Measurements from ENCODE around the gene DIO1. TPM values are rescaled to one million over a fixed set of nuclear protein-coding genes. Genes with fewer than 3 reads are reported as not detected.

Gene DIO1
- polyA plus RNA-seq, 1 of the 3 experiments (the other 2 are of a cell fraction): not detected

DNA sequence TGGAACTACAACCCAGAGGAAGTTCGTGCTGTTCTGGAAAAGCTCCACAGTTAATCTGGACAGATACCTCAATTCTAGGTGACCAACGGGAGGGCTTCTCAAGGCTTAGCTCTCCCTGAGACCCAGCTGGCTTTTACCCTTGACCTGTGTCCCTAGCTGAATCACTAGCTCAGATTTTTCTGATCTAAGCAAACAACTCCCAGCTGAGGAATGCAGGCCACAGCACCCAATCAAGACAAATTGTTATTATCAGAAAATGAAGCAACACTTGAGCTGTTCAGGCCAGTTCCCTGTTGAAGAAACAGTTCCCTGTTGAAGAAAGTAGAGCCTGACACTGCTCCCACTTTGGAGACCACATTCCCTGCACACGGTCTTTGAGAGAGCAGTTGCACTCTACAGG, 16.0 kb downstream of the DIO1 start:
- ChIA-PET POLR2A (no interaction called here), CTCF (interaction anchor here (0.9 to 1.4 kb wide), 3 partner anchors 9 to 50 kb away, joined by 3 to 5 read pairs (median 4); no protein-coding TSS in a partner anchor)
- WGBS (ENCODE audit: low lambda C conversion rate): 96% methylated on average over 3 of the region's 3 CpGs

DNA sequence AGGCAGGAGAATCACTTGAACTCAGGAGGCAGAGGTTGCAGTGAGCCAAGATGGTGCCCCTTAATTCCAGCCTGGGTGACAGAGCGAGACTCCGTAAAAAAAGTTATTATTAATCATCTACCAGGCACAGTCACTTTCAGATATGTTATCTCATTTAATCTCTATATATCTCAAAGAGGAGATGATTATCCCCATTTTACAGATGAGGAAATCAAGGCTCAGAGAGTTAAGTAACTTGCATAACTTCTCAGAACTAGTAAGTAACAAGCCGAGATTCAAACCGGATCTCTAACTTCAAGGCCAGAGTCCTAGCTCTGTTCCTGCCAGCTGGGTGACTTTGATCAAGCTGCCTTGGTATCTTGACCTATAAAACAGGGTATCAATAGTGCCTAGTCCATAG, 17.5 kb downstream of the DIO1 start:
- no peaks in the 10 kb centered on the region for H3F3A ChIP-seq (replicated peaks; ENCODE audit: insufficient read depth)
- H3K27me3 ChIP-seq (ENCODE audit: insufficient read depth): no peaks in the 10 kb centered on the region
- no peak for DNase-seq
- POLR2A ChIA-PET: no interaction called here
- no peaks in the 10 kb centered on the region for H3K4me1 ChIP-seq (ENCODE audit: control insufficient read depth in 1 of 2, insufficient read depth in 2 of 2, low read depth in 1 of 2, low read length in 1 of 2)
- 92% methylated on average over 4 of the region's 4 CpGs for WGBS (ENCODE audit: low lambda C conversion rate)
- H3K36me3 ChIP-seq (replicated peaks in 1 of 2; ENCODE audit: control insufficient read depth in 1 of 2, insufficient read depth in 2 of 2, low read length in 1 of 2): peaks cover 4 to 6% of the 10 kb centered on the region in 2 experiments
- CTCF ChIA-PET: interaction anchor here (1.2 to 1.3 kb wide), 2 partner anchors 13 to 51 kb away, joined by 3 read pairs; no protein-coding TSS in a partner anchor
- no peak overlapping the region for H3K4me2 ChIP-seq
- no peaks in the 10 kb centered on the region for H3K9me3 ChIP-seq
- H3K4me3 ChIP-seq (ENCODE audit: low read depth in 2 of 2, low read length in 1 of 2): no peak overlapping the region
- TF ChIP-seq, protein P1, sequence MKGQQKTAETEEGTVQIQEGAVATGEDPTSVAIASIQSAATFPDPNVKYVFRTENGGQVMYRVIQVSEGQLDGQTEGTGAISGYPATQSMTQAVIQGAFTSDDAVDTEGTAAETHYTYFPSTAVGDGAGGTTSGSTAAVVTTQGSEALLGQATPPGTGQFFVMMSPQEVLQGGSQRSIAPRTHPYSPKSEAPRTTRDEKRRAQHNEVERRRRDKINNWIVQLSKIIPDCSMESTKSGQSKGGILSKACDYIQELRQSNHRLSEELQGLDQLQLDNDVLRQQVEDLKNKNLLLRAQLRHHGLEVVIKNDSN (IDR thresholded peaks at IDR 0.05; ENCODE audit: borderline replicate concordance, low read depth): no peak
- TF ChIP-seq FOSL2 (IDR thresholded peaks at IDR 0.05; ENCODE audit: borderline replicate concordance, low read depth): no peak
- TF ChIP-seq GABPA (IDR thresholded peaks at IDR 0.05; ENCODE audit: low read depth): no peak
- no peak for TF ChIP-seq CHD2 (IDR thresholded peaks at IDR 0.05; ENCODE audit: low read length, partially characterized antibody)
- no peak for TF ChIP-seq MEF2A (IDR thresholded peaks at IDR 0.05; ENCODE audit: borderline replicate concordance, low read depth)
- TF ChIP-seq, protein P2, sequence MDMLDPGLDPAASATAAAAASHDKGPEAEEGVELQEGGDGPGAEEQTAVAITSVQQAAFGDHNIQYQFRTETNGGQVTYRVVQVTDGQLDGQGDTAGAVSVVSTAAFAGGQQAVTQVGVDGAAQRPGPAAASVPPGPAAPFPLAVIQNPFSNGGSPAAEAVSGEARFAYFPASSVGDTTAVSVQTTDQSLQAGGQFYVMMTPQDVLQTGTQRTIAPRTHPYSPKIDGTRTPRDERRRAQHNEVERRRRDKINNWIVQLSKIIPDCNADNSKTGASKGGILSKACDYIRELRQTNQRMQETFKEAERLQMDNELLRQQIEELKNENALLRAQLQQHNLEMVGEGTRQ (IDR thresholded peaks at IDR 0.05; ENCODE audit: borderline replicate concordance, low read depth, low read length): no peak
- TF ChIP-seq, protein P3, sequence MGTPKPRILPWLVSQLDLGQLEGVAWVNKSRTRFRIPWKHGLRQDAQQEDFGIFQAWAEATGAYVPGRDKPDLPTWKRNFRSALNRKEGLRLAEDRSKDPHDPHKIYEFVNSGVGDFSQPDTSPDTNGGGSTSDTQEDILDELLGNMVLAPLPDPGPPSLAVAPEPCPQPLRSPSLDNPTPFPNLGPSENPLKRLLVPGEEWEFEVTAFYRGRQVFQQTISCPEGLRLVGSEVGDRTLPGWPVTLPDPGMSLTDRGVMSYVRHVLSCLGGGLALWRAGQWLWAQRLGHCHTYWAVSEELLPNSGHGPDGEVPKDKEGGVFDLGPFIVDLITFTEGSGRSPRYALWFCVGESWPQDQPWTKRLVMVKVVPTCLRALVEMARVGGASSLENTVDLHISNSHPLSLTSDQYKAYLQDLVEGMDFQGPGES (IDR thresholded peaks at IDR 0.05; ENCODE audit: low read depth, low read length): no peak
- TF ChIP-seq EZH2phosphoT487 (IDR thresholded peaks at IDR 0.05; ENCODE audit: borderline replicate concordance, low read depth): no peak
- TF ChIP-seq YY1 (IDR thresholded peaks at IDR 0.05; ENCODE audit: low read depth): no peak
- TF ChIP-seq TCF12 (IDR thresholded peaks at IDR 0.05): no peak
- TF ChIP-seq, protein P4, sequence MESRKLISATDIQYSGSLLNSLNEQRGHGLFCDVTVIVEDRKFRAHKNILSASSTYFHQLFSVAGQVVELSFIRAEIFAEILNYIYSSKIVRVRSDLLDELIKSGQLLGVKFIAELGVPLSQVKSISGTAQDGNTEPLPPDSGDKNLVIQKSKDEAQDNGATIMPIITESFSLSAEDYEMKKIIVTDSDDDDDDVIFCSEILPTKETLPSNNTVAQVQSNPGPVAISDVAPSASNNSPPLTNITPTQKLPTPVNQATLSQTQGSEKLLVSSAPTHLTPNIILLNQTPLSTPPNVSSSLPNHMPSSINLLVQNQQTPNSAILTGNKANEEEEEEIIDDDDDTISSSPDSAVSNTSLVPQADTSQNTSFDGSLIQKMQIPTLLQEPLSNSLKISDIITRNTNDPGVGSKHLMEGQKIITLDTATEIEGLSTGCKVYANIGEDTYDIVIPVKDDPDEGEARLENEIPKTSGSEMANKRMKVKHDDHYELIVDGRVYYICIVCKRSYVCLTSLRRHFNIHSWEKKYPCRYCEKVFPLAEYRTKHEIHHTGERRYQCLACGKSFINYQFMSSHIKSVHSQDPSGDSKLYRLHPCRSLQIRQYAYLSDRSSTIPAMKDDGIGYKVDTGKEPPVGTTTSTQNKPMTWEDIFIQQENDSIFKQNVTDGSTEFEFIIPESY (IDR thresholded peaks at IDR 0.05; ENCODE audit: borderline replicate concordance, low read depth): no peak
- TF ChIP-seq, protein P5, sequence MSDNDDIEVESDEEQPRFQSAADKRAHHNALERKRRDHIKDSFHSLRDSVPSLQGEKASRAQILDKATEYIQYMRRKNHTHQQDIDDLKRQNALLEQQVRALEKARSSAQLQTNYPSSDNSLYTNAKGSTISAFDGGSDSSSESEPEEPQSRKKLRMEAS (IDR thresholded peaks at IDR 0.05; ENCODE audit: low read depth): no peak
- TF ChIP-seq NRF1 (IDR thresholded peaks at IDR 0.05; ENCODE audit: low read depth, low read length): no peak
- TF ChIP-seq EP300 (IDR thresholded peaks at IDR 0.05; ENCODE audit: borderline replicate concordance in 1 of 2, low read depth in 1 of 2, low read length in 1 of 2): no peak
- TF ChIP-seq RAD21 (IDR thresholded peaks at IDR 0.05; ENCODE audit: low read length): no peak
- no peak overlapping the region for H2AFZ ChIP-seq (ENCODE audit: low read depth)
- no peak overlapping the region for H3K9ac ChIP-seq
- H4K20me1 ChIP-seq (ENCODE audit: insufficient read depth): no peaks in the 10 kb centered on the region
- no peak overlapping the region for H3K27ac ChIP-seq (ENCODE audit: low read depth in 2 of 2, low read length in 1 of 2)
- no peaks in the 10 kb centered on the region for H3K9me2 ChIP-seq
- no peaks in the 10 kb centered on the region for H3K79me2 ChIP-seq (ENCODE audit: insufficient read depth)

More for the DNA sequence above, 16.0 kb downstream of the DIO1 start:
- no peaks in the 10 kb centered on the region for H4K20me1 ChIP-seq (ENCODE audit: insufficient read depth)
- TF ChIP-seq RCOR1 (IDR thresholded peaks at IDR 0.05; ENCODE audit: low read length) (no peak), RAD21 (IDR thresholded peaks at IDR 0.05; ENCODE audit: low read length) (no peak), NRF1 (IDR thresholded peaks at IDR 0.05; ENCODE audit: low read depth, low read length) (no peak)
- no peak for DNase-seq
- no peaks in the 10 kb centered on the region for H3K79me2 ChIP-seq (ENCODE audit: insufficient read depth)
- H3K4me2 ChIP-seq: no peak overlapping the region
- H3K9me3 ChIP-seq: no peaks in the 10 kb centered on the region
- no peak overlapping the region for H3K9ac ChIP-seq
- H3K4me3 ChIP-seq (ENCODE audit: low read depth in 2 of 2, low read length in 1 of 2): no peak overlapping the region
- no peaks in the 10 kb centered on the region for H3K4me1 ChIP-seq (ENCODE audit: control insufficient read depth in 1 of 2, insufficient read depth in 2 of 2, low read depth in 1 of 2, low read length in 1 of 2)
- no peaks in the 10 kb centered on the region for H3K27me3 ChIP-seq (ENCODE audit: insufficient read depth)
- peaks cover 2 to 3% of the 10 kb centered on the region in 2 experiments for H3K36me3 ChIP-seq (replicated peaks in 1 of 2; ENCODE audit: control insufficient read depth in 1 of 2, insufficient read depth in 2 of 2, low read length in 1 of 2)
- H3K9me2 ChIP-seq: no peaks in the 10 kb centered on the region
- H3F3A ChIP-seq (replicated peaks; ENCODE audit: insufficient read depth): no peaks in the 10 kb centered on the region
- no peak overlapping the region for H2AFZ ChIP-seq (ENCODE audit: low read depth)
- H3K27ac ChIP-seq (ENCODE audit: low read depth in 2 of 2, low read length in 1 of 2): no peak overlapping the region

All from SK-N-SH (cell line).